HepG2 (cell line): ENCODE results near the gene LRRC8D. TPM values are rescaled to one million over a fixed set of nuclear protein-coding genes. Genes with fewer than 3 reads are reported as not detected.

Experiments
- ARNT2 ChIP-seq: sonication (generic); formaldehyde crosslinking; IDR thresholded peaks from 2 replicates; pipeline ENCODE4 v1.8.0; 2022; ENCODE audit warnings: mild to moderate bottlenecking, low read depth, missing genetic modification reagents, moderate library complexity
- NR2C2 ChIP-seq: sonication (generic); formaldehyde crosslinking; IDR thresholded peaks from 2 replicates; pipeline ENCODE4 v1.4.0; 2020; ENCODE audit warnings: missing genetic modification reagents, mild to moderate bottlenecking, moderate library complexity, borderline replicate concordance
- U2AF2 ChIP-seq: fragments of 200-400 bp; formaldehyde crosslinking; IDR thresholded peaks from 2 replicates; pipeline ENCODE4 v1.6.1; 2017; ENCODE audit warnings: low read depth, mild to moderate bottlenecking, low read length
- ZFP36L2 ChIP-seq: sonication (generic); formaldehyde crosslinking; IDR thresholded peaks from 2 replicates; pipeline ENCODE4 v1.4.0; 2020; ENCODE audit warnings: missing genetic modification reagents
- ZNF251 ChIP-seq: sonication (generic); formaldehyde crosslinking; IDR thresholded peaks from 2 replicates; pipeline ENCODE4 v1.9.0; 2021; ENCODE audit warnings: mild to moderate bottlenecking, missing genetic modification reagents
- ZNF616 ChIP-seq: sonication (generic); formaldehyde crosslinking; IDR thresholded peaks from 2 replicates; pipeline ENCODE4 v1.5.0; 2020; ENCODE audit warnings: low read depth, mild to moderate bottlenecking, missing genetic modification reagents
- ZNF746 ChIP-seq: sonication (generic); formaldehyde crosslinking; IDR thresholded peaks from 2 replicates; pipeline ENCODE4 v1.8.0; 2022; ENCODE audit warnings: mild to moderate bottlenecking, missing genetic modification reagents
- polyA plus RNA-seq, 8 experiments: library from polyadenylated mRNA; depleted of rRNA in 3 of 8; stranded (reverse) in 7 of 8; unstranded in 1 of 8; fragments of >200 nt; fragmentation: Illumina TruSeq in 4 of 8; extraction: Trizol in 4 of 8; gene quantifications; 2 replicates each; pipeline versions ENCODE4 v1.2.1 to v1.2.3, GENCODE V29; 2011 to 2016; ENCODE audit warnings: low read depth in 4 of 8, missing spikeins in 1 of 8, mixed read lengths in 1 of 8; ENCODE audit not compliant: insufficient read depth in 1 of 8
- total RNA-seq, 5 experiments: library from RNA; depleted of rRNA; stranded (reverse); fragments of >200 nt; fragmentation: Illumina TruSeq; extraction: Trizol; gene quantifications; 2 replicates each; pipeline ENCODE4 v1.2.3, GENCODE V29; 2016; ENCODE audit warnings: low read depth in 1 of 5
- TF ChIP-seq, protein P1 (sequence below): sonication (generic); formaldehyde crosslinking; IDR thresholded peaks from 2 replicates; pipeline ENCODE4 v1.5.1; 2020; ENCODE audit warnings: mild to moderate bottlenecking, missing genetic modification reagents, moderate library complexity
- TF ChIP-seq, protein P2 (sequence below): sonication (generic); formaldehyde crosslinking; IDR thresholded peaks from 2 replicates; pipeline ENCODE4 v1.4.0; 2020; ENCODE audit warnings: missing genetic modification reagents, mild to moderate bottlenecking, borderline replicate concordance
- TF ChIP-seq, protein P3 (sequence below): sonication (generic); formaldehyde crosslinking; IDR thresholded peaks from 2 replicates; pipeline ENCODE4 v1.4.0; 2020; ENCODE audit warnings: missing genetic modification reagents
- TF ChIP-seq, protein P4 (sequence below), 2 experiments: IDR thresholded peaks; 2 replicates each; pipeline ENCODE4 v1.6.1; 2011 to 2012; ENCODE audit warnings: low read length in 2 of 2, borderline replicate concordance in 1 of 2, low read depth in 1 of 2, mild to moderate bottlenecking in 1 of 2, moderate library complexity in 1 of 2
- TF ChIP-seq, protein P5 (sequence below): sonication (generic); formaldehyde crosslinking; IDR thresholded peaks from 2 replicates; pipeline ENCODE4 v1.4.0; 2020; ENCODE audit warnings: missing genetic modification reagents
- TF ChIP-seq, protein P6 (sequence below): sonication (generic); formaldehyde crosslinking; IDR thresholded peaks from 2 replicates; pipeline ENCODE4 v1.5.0; 2020; ENCODE audit warnings: missing genetic modification reagents, mild to moderate bottlenecking, borderline replicate concordance

LRRC8D gene
- total and polyA plus RNA-seq, 2 of the 13 experiments (the other 11 are each of a cell fraction or from before 2014, with no cell fraction given): 29.9 to 45.5 TPM

DNA sequence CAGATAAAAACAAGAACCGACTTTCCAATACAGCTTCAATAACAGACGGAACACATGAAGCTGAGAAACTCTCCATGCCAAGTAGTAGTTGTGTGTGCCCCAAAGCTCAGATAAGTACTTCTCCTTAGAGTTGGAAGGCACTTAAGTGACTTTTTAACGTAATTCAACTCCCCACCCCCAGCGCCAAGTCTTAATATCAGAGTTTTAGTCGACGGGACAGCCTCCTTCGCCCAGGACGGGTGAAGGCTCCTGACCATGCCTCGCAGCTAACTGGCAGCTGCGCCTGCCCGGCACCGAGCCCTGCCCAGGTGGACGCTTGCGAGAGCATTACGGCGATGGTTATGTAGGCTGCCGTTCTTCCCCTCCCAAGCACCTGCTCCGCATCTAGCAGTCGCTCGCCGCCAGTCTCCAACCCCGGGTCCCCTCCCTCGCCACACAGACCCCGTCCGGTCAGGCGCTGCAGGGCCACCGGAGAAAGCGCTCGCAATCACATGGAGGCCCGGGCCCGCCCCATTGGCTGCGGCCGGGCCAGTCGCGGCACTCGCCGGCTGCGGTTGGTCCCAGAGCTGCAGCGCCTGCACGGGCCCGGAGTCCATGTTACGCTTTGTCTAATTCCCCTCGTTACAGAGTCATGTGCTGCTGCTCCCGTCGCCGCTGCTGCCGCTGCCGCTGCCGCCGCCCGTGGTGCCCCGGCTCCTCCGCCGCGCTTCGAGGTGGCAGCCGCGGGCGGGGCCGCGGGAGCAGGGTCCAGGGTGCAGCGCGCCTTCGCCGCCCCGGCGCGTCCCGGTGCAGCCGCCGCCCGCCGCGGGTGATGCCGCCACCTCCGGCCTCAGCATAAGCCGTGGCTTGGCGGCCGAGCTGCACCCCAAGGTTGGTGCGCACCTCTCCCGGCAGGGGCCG, at the start of gene LRRC8D (continued):
- TF ChIP-seq, protein P1, sequence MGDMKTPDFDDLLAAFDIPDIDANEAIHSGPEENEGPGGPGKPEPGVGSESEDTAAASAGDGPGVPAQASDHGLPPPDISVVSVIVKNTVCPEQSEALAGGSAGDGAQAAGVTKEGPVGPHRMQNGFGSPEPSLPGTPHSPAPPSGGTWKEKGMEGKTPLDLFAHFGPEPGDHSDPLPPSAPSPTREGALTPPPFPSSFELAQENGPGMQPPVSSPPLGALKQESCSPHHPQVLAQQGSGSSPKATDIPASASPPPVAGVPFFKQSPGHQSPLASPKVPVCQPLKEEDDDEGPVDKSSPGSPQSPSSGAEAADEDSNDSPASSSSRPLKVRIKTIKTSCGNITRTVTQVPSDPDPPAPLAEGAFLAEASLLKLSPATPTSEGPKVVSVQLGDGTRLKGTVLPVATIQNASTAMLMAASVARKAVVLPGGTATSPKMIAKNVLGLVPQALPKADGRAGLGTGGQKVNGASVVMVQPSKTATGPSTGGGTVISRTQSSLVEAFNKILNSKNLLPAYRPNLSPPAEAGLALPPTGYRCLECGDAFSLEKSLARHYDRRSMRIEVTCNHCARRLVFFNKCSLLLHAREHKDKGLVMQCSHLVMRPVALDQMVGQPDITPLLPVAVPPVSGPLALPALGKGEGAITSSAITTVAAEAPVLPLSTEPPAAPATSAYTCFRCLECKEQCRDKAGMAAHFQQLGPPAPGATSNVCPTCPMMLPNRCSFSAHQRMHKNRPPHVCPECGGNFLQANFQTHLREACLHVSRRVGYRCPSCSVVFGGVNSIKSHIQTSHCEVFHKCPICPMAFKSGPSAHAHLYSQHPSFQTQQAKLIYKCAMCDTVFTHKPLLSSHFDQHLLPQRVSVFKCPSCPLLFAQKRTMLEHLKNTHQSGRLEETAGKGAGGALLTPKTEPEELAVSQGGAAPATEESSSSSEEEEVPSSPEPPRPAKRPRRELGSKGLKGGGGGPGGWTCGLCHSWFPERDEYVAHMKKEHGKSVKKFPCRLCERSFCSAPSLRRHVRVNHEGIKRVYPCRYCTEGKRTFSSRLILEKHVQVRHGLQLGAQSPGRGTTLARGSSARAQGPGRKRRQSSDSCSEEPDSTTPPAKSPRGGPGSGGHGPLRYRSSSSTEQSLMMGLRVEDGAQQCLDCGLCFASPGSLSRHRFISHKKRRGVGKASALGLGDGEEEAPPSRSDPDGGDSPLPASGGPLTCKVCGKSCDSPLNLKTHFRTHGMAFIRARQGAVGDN (CRISPR knock-in tag): peak; percentile 92
- no peak for TF ChIP-seq U2AF2
- TF ChIP-seq, protein P2, sequence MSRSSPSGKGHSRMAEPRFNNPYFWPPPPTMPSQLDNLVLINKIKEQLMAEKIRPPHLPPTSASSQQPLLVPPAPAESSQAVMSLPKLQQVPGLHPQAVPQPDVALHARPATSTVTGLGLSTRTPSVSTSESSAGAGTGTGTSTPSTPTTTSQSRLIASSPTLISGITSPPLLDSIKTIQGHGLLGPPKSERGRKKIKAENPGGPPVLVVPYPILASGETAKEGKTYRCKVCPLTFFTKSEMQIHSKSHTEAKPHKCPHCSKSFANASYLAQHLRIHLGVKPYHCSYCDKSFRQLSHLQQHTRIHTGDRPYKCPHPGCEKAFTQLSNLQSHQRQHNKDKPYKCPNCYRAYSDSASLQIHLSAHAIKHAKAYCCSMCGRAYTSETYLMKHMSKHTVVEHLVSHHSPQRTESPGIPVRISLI (CRISPR knock-in tag): no peak
- TF ChIP-seq, protein P3, sequence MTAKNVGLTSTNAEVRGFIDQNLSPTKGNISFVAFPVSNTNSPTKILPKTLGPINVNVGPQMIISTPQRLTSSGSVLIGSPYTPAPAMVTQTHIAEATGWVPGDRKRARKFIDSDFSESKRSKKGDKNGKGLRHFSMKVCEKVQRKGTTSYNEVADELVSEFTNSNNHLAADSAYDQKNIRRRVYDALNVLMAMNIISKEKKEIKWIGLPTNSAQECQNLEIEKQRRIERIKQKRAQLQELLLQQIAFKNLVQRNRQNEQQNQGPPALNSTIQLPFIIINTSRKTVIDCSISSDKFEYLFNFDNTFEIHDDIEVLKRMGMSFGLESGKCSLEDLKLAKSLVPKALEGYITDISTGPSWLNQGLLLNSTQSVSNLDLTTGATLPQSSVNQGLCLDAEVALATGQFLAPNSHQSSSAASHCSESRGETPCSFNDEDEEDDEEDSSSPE: peak; percentile 54; the same call in 1 of the 2 replicates
- TF ChIP-seq, protein P4, sequence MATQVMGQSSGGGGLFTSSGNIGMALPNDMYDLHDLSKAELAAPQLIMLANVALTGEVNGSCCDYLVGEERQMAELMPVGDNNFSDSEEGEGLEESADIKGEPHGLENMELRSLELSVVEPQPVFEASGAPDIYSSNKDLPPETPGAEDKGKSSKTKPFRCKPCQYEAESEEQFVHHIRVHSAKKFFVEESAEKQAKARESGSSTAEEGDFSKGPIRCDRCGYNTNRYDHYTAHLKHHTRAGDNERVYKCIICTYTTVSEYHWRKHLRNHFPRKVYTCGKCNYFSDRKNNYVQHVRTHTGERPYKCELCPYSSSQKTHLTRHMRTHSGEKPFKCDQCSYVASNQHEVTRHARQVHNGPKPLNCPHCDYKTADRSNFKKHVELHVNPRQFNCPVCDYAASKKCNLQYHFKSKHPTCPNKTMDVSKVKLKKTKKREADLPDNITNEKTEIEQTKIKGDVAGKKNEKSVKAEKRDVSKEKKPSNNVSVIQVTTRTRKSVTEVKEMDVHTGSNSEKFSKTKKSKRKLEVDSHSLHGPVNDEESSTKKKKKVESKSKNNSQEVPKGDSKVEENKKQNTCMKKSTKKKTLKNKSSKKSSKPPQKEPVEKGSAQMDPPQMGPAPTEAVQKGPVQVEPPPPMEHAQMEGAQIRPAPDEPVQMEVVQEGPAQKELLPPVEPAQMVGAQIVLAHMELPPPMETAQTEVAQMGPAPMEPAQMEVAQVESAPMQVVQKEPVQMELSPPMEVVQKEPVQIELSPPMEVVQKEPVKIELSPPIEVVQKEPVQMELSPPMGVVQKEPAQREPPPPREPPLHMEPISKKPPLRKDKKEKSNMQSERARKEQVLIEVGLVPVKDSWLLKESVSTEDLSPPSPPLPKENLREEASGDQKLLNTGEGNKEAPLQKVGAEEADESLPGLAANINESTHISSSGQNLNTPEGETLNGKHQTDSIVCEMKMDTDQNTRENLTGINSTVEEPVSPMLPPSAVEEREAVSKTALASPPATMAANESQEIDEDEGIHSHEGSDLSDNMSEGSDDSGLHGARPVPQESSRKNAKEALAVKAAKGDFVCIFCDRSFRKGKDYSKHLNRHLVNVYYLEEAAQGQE (IDR thresholded peaks at IDR 0.05; ENCODE audit: borderline replicate concordance in 1 of 2, low read depth in 1 of 2, low read length in 2 of 2): no peak
- no peak; the same call in 1 of the 2 replicates for TF ChIP-seq ARNT2 (CRISPR knock-in tag)
- TF ChIP-seq ZFP36L2 (CRISPR knock-in tag): no peak
- TF ChIP-seq ZNF616 (CRISPR knock-in tag): no peak
- TF ChIP-seq, protein P5, sequence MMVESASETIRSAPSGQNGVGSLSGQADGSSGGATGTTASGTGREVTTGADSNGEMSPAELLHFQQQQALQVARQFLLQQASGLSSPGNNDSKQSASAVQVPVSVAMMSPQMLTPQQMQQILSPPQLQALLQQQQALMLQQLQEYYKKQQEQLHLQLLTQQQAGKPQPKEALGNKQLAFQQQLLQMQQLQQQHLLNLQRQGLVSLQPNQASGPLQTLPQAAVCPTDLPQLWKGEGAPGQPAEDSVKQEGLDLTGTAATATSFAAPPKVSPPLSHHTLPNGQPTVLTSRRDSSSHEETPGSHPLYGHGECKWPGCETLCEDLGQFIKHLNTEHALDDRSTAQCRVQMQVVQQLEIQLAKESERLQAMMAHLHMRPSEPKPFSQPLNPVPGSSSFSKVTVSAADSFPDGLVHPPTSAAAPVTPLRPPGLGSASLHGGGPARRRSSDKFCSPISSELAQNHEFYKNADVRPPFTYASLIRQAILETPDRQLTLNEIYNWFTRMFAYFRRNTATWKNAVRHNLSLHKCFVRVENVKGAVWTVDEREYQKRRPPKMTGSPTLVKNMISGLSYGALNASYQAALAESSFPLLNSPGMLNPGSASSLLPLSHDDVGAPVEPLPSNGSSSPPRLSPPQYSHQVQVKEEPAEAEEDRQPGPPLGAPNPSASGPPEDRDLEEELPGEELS: peak; percentile 30; the same call in 1 of the 2 replicates
- TF ChIP-seq, protein P6, sequence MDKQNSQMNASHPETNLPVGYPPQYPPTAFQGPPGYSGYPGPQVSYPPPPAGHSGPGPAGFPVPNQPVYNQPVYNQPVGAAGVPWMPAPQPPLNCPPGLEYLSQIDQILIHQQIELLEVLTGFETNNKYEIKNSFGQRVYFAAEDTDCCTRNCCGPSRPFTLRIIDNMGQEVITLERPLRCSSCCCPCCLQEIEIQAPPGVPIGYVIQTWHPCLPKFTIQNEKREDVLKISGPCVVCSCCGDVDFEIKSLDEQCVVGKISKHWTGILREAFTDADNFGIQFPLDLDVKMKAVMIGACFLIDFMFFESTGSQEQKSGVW (CRISPR knock-in tag): no peak
- no peak for TF ChIP-seq ZNF251 (CRISPR knock-in tag)
- peak; percentile 20; the same call in 1 of the 2 replicates for TF ChIP-seq ZNF746 (CRISPR knock-in tag)
- no peak for TF ChIP-seq NR2C2 (CRISPR knock-in tag)
